Measurements from ENCODE around the gene KLHL3. TPM values are rescaled to one million over a fixed set of nuclear protein-coding genes. Genes with fewer than 3 reads are reported as not detected.

KLHL3 gene
- total and polyA plus RNA-seq, 2 experiments from 2014 or later, result 4.9 to 10.8 TPM

GRCh38 chr5:137641148-137641547, 94.7 kb downstream of the KLHL3 start:
- Histone ChIP-seq H3K79me2 (replicated peaks; ENCODE audit: insufficient read depth) (no peaks in the 10 kb centered on the region), H2AFZ (no peak overlapping the region), H3K27ac (ENCODE audit: low read depth) (no peak overlapping the region), H3K4me1 (ENCODE audit: insufficient read depth) (no peaks in the 10 kb centered on the region), H3K36me3 (ENCODE audit: insufficient read depth) (no peaks in the 10 kb centered on the region; the same call in 1 of the 2 replicates), H3K4me2 (no peak overlapping the region), H3K9me2 (ENCODE audit: insufficient read depth) (no peaks in the 10 kb centered on the region), H3K4me3 (no peak overlapping the region), H4K20me1 (replicated peaks; ENCODE audit: insufficient read depth) (no peaks in the 10 kb centered on the region), H3K27me3 (ENCODE audit: insufficient read depth) (no peaks in the 10 kb centered on the region), H3F3A (replicated peaks; ENCODE audit: low read depth) (no peaks in the 10 kb centered on the region)
- Mint-ChIP-seq H3K27ac (peak overlapping the region; percentile 60; the same call in 1 of the 2 replicates), H3K27me3 (ENCODE audit: insufficient read depth, low read depth, poor library complexity) (peaks cover 2% of the 10 kb centered on the region), H3K4me1 (no peaks in the 10 kb centered on the region), H3K36me3 (ENCODE audit: low read depth) (peaks cover 26% of the 10 kb centered on the region; the same call in 2 of the 3 replicates), H3K9me3 (no peaks in the 10 kb centered on the region), H3K4me3 (no peak overlapping the region)
- DNase-seq (ENCODE audit: low spot score) (no peak), ATAC-seq (no peak)
- TF ChIP-seq EZH2phosphoT487 (IDR thresholded peaks at IDR 0.05; ENCODE audit: unreplicated experiment) (no peak), NANOG (IDR thresholded peaks at IDR 0.05; ENCODE audit: borderline replicate concordance) (no peak), EZH2 (IDR thresholded peaks at IDR 0.05; ENCODE audit: low read depth, unreplicated experiment) (no peak), ZNF331 (CRISPR knock-in tag; IDR thresholded peaks at IDR 0.05; ENCODE audit: low read depth) (no peak), ZNF462 (CRISPR knock-in tag; IDR thresholded peaks at IDR 0.05) (no peak), JUNB (IDR thresholded peaks at IDR 0.05; ENCODE audit: unreplicated experiment) (no peak), CTCF (conservative IDR thresholded peaks at IDR 0.05; ENCODE audit: low read depth in 2 of 2) (no peak), STAT1 (IDR thresholded peaks at IDR 0.05; ENCODE audit: unreplicated experiment) (no peak)

Data from GM23338 (cell line).